Heart left ventricle (tissue), 13 donors: ENCODE results near the gene GNAI2.

Experiments
- CTCF ChIP-seq, 12 donors: fragments of 200-600 bp; sonication (generic) in 4 of 12; IDR thresholded peaks; one replicate each; pipeline versions ENCODE4 v1.5.0 to v1.8.0; 2018 to 2022; ENCODE audit warnings: antibody characterized with exemption in 12 of 12, mild to moderate bottlenecking in 5 of 12
- POLR2A ChIP-seq, 2 donors: fragments of 450-650 bp; IDR thresholded peaks; one replicate each; pipeline ENCODE4 v1.6.1; 2017; ENCODE audit warnings: antibody characterized with exemption in 2 of 2, mild to moderate bottlenecking in 2 of 2, moderate library complexity in 2 of 2
- donor health status: ischemic (EF 13 %, LVEDD 7.1; RV severe dilation, severe dysfunction).
- donor health status: DM: no; HTN: yes; CAD: no.
- donor health status: DM: no; HTN: no; CAD: no.
- donor health status: ischemic (EF 25% LVEDD 6.9; RV normal size, moderate dysfunction).
- donor health status: ischemic (EF 25% LVEDD 5.7; RV mildly dilated, moderate dysfunction).
- donor health status: ischemic (EF 35%, LVEDD 5.7; RV mildly dilated, moderate dysfunction).
- donor health status: nonischemic (EF 11% LVEDD 7.7; RV severe dilation, severe dysfunction).
- donor health status: DM: yes; HTN: yes; CAD: no.
- donor health status: PGD.
- donor health status: ischemic (EF 29% LVEDD 5.4; RV normal size, mild dysfunction).
- donor health status: nonischemic (EF 23%, LVEDD 6.1; RV moderate dilation, normal function).

GRCh38 chr3:50232303-50232702 is 3.7 kb upstream of the GNAI2 start:
- no peak for TF ChIP-seq CTCF (IDR thresholded peaks at IDR 0.05)
- no peak for TF ChIP-seq POLR2A (IDR thresholded peaks at IDR 0.05)
